ENCODE data around the gene GLUD1.
"Not testable (repeated sequence)": the region's sequence is repeated elsewhere in the genome, so short reads cannot be mapped to it uniquely, and the experiment has no call there.

GRCh38 chr10:87025285-87025958 is 69.2 kb downstream of the GLUD1 start:
- TF ChIP-seq, protein P1, sequence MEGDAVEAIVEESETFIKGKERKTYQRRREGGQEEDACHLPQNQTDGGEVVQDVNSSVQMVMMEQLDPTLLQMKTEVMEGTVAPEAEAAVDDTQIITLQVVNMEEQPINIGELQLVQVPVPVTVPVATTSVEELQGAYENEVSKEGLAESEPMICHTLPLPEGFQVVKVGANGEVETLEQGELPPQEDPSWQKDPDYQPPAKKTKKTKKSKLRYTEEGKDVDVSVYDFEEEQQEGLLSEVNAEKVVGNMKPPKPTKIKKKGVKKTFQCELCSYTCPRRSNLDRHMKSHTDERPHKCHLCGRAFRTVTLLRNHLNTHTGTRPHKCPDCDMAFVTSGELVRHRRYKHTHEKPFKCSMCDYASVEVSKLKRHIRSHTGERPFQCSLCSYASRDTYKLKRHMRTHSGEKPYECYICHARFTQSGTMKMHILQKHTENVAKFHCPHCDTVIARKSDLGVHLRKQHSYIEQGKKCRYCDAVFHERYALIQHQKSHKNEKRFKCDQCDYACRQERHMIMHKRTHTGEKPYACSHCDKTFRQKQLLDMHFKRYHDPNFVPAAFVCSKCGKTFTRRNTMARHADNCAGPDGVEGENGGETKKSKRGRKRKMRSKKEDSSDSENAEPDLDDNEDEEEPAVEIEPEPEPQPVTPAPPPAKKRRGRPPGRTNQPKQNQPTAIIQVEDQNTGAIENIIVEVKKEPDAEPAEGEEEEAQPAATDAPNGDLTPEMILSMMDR (IDR thresholded peaks at IDR 0.05), result not testable (repeated sequence)
- not testable (repeated sequence) for TF ChIP-seq POLR2A (IDR thresholded peaks at IDR 0.05)
